Caco-2 (cell line): ENCODE data around the gene TMEM220. TPM values are rescaled to one million over a fixed set of nuclear protein-coding genes. Genes with fewer than 3 reads are reported as not detected.
A peak's percentile ranks its signal among the peaks of the same experiment; 100 is the strongest.

Experiments used
- BruUV-seq: library from RNA; stranded (reverse); fragments of 400-500 nt; replicated peaks from 2 replicates; lab custom pipeline; 2021; lab: Mats Ljungman, UMichigan
- CTCF ChIA-PET: fragments of 300-600 bp; sonication (Branson Sonifier 250); formaldehyde crosslinking; loops from one replicate; lab custom pipeline; 2022; ENCODE audit warnings: antibody characterized with exemption; lab: Charles Lee
- POLR2A ChIA-PET: fragments of 300-600 bp; sonication (Branson Sonifier 250); formaldehyde crosslinking; loops from one replicate; lab custom pipeline; 2022; ENCODE audit warnings: antibody characterized with exemption; lab: Charles Lee
- DNase-seq, 2 experiments: peaks; one replicate each; pipeline versions ENCODE4 v3.0.0 to v3.0.0-alpha.2; 2020 to 2022
- H3K27me3 ChIP-seq: replicated peaks from 2 replicates; pipeline ENCODE4 v1.6.0; 2011; ENCODE audit warnings: low read length; ENCODE audit not compliant: control insufficient read depth, insufficient read depth
- H3K36me3 ChIP-seq: 2 replicates; pipeline ENCODE4 v1.5.1; 2011; ENCODE audit warnings: low read length; ENCODE audit not compliant: control insufficient read depth, insufficient read depth
- H3K4me1 ChIP-seq: fragments of 250-450 bp; sonication (Bioruptor Pico); 2 replicates; pipeline ENCODE4 v1.5.1; 2020; ENCODE audit warnings: mild to moderate bottlenecking
- H3K4me3 ChIP-seq: 2 replicates; pipeline ENCODE4 v1.5.1; 2011; ENCODE audit warnings: low read depth, mild to moderate bottlenecking, control low read depth, low read length
- H3K9me3 ChIP-seq: fragments of 250-450 bp; sonication (Bioruptor Pico); 2 replicates; pipeline ENCODE4 v1.5.1; 2020; ENCODE audit warnings: mild to moderate bottlenecking, moderate library complexity
- H3K27ac Mint-ChIP-seq: one replicate; pipeline ENCODE4 v1.8.0; 2022; ENCODE audit warnings: mixed read lengths; ENCODE audit not compliant: unreplicated experiment
- H3K27me3 Mint-ChIP-seq: one replicate; pipeline ENCODE4 v1.8.0; 2022; ENCODE audit warnings: mixed read lengths; ENCODE audit not compliant: insufficient read depth, unreplicated experiment
- H3K36me3 Mint-ChIP-seq: one replicate; pipeline ENCODE4 v1.8.0; 2022; ENCODE audit warnings: mild to moderate bottlenecking, mixed read lengths; ENCODE audit not compliant: insufficient read depth, unreplicated experiment
- H3K4me1 Mint-ChIP-seq: one replicate; pipeline ENCODE4 v1.8.0; 2022; ENCODE audit warnings: low read depth, mixed read lengths; ENCODE audit not compliant: unreplicated experiment
- H3K4me3 Mint-ChIP-seq: one replicate; pipeline ENCODE4 v1.8.0; 2022; ENCODE audit warnings: mild to moderate bottlenecking, moderate library complexity, mixed read lengths; ENCODE audit not compliant: unreplicated experiment
- H3K9me3 Mint-ChIP-seq: one replicate; pipeline ENCODE4 v1.8.0; 2022; ENCODE audit warnings: mixed read lengths; ENCODE audit not compliant: unreplicated experiment
- CTCF ChIP-seq, 2 experiments: fragments of 200-600 bp in 1 of 2; IDR thresholded peaks; 1 replicate in 1 of 2; 2 replicates in 1 of 2; pipeline versions ENCODE4 v1.5.1 to v1.8.0; 2011 to 2022; ENCODE audit warnings: antibody characterized with exemption in 1 of 2, control low read depth in 1 of 2, inconsistent platforms in 1 of 2, low read depth in 1 of 2, low read length in 1 of 2, mild to moderate bottlenecking in 1 of 2, moderate library complexity in 1 of 2; ENCODE audit not compliant: insufficient read depth in 1 of 2, severe bottlenecking in 1 of 2, unreplicated experiment in 1 of 2
- intact Hi-C: fragments of 100-400 bp; cut with micrococcal nuclease; formaldehyde crosslinking; loops from one replicate; pipeline ENCODE4 v1.10.0; 2022; ENCODE audit not compliant: unreplicated experiment
- total RNA-seq: library from RNA; stranded (reverse); gene quantifications from 2 replicates; pipeline ENCODE4 v1.2.3, GENCODE V29; 2022

TMEM220 gene
- total RNA-seq, 1 experiment from 2014 or later, result not detected

GRCh38 chr17:10737168-10737622, 7.4 kb upstream of the TMEM220 start:
- H3K27ac Mint-ChIP-seq, result no peak overlapping the region
- Histone ChIP-seq H3K9me3 (no peaks in the 10 kb centered on the region), H3K36me3 (no peaks in the 10 kb centered on the region), H3K4me3 (no peak overlapping the region), H3K27me3 (no peaks in the 10 kb centered on the region), H3K4me1 (0 out of 2 replicates have a peak, but pooled peaks cover 5% of the 10 kb centered on the region)
- ChIA-PET CTCF (interaction anchor here (0.6 to 2.4 kb wide), 5 partner anchors 20 to 139 kb away, joined by 3 to 35 read pairs (median 4); no protein-coding TSS in a partner anchor), POLR2A (interaction anchor here (0.7 kb wide), 1 partner anchor 108 kb away, joined by 4 read pairs; no protein-coding TSS in a partner anchor)
- BruUV-seq, result no TSS peak
- TF ChIP-seq CTCF (IDR thresholded peaks at IDR 0.05; ENCODE audit: insufficient read depth in 1 of 2, low read depth in 1 of 2, low read length in 1 of 2, severe bottlenecking in 1 of 2, unreplicated experiment in 1 of 2), result peak; percentile 45 to 55
- intact Hi-C loops, result loop anchor here (1.0 to 10.0 kb wide), 3 partner anchors 60 to 108 kb away; no protein-coding TSS in a partner anchor
- H3K27me3 Mint-ChIP-seq, result no peaks in the 10 kb centered on the region
- H3K4me3 Mint-ChIP-seq, result no peak overlapping the region
- H3K9me3 Mint-ChIP-seq, result no peaks in the 10 kb centered on the region
- peak; percentile 41 to 50 for DNase-seq
- peaks cover 6% of the 10 kb centered on the region for H3K4me1 Mint-ChIP-seq
- peaks cover 6% of the 10 kb centered on the region for H3K36me3 Mint-ChIP-seq

- Histone ChIP-seq H3K4me3 (no peak overlapping the region), H3K27me3 (no peaks in the 10 kb centered on the region), H3K4me1 (0 out of 2 replicates have a peak, but pooled peaks cover 5% of the 10 kb centered on the region), H3K9me3 (no peaks in the 10 kb centered on the region), H3K36me3 (no peaks in the 10 kb centered on the region)
- DNase-seq, result no peak
- ChIA-PET CTCF (interaction anchor here (1.0 kb wide), 1 partner anchor 109 kb away, joined by 3 read pairs; no protein-coding TSS in a partner anchor), POLR2A (no interaction called here)
- intact Hi-C loops, result loop anchor here (5.0 to 10.0 kb wide), 2 partner anchors 61 to 91 kb away; no protein-coding TSS in a partner anchor
- BruUV-seq, result no TSS peak
- Mint-ChIP-seq H3K4me1 (peaks cover 6% of the 10 kb centered on the region), H3K36me3 (peaks cover 6% of the 10 kb centered on the region), H3K27ac (no peak overlapping the region), H3K4me3 (no peak overlapping the region), H3K27me3 (no peaks in the 10 kb centered on the region), H3K9me3 (no peaks in the 10 kb centered on the region)
- TF ChIP-seq CTCF (IDR thresholded peaks at IDR 0.05; ENCODE audit: insufficient read depth in 1 of 2, low read depth in 1 of 2, low read length in 1 of 2, severe bottlenecking in 1 of 2, unreplicated experiment in 1 of 2), result no peak
Measured at GRCh38 chr17:10735821-10736220, 6.0 kb upstream of the TMEM220 start.

GRCh38 chr17:10735251-10735650, 5.4 kb upstream of the TMEM220 start:
- Histone ChIP-seq H3K4me3 (no peak overlapping the region), H3K9me3 (no peaks in the 10 kb centered on the region), H3K27me3 (no peaks in the 10 kb centered on the region), H3K36me3 (no peaks in the 10 kb centered on the region), H3K4me1 (0 out of 2 replicates have a peak, but pooled peaks cover 5% of the 10 kb centered on the region)
- intact Hi-C loops, result loop anchor here (5.0 to 10.0 kb wide), 2 partner anchors 62 to 90 kb away; no protein-coding TSS in a partner anchor
- Mint-ChIP-seq H3K4me1 (peaks cover 6% of the 10 kb centered on the region), H3K27me3 (no peaks in the 10 kb centered on the region), H3K36me3 (no peaks in the 10 kb centered on the region), H3K27ac (no peak overlapping the region), H3K4me3 (no peak overlapping the region), H3K9me3 (no peaks in the 10 kb centered on the region)
- POLR2A ChIA-PET, result no interaction called here
- no peak for DNase-seq
- TF ChIP-seq CTCF (IDR thresholded peaks at IDR 0.05; ENCODE audit: insufficient read depth in 1 of 2, low read depth in 1 of 2, low read length in 1 of 2, severe bottlenecking in 1 of 2, unreplicated experiment in 1 of 2), result no peak
- no TSS peak for BruUV-seq
- CTCF ChIA-PET, result interaction anchor here (1.0 kb wide), 1 partner anchor 110 kb away, joined by 3 read pairs; no protein-coding TSS in a partner anchor
